ENCODE results near the gene HORMAD1. TPM values are rescaled to one million over a fixed set of nuclear protein-coding genes. Genes with fewer than 3 reads are reported as not detected.
A peak's percentile ranks its signal among the peaks of the same experiment; 100 is the strongest.

HORMAD1 gene
- total RNA-seq, 4 donors from 2014 or later, result 0.33 to 0.58 TPM; not detected in 2

- H3K27me3 ChIP-seq, result no peaks in the 10 kb centered on the region
- no peak for DNase-seq (ENCODE audit: extremely low spot score)
- no peak for TF ChIP-seq POLR2AphosphoS5 (IDR thresholded peaks at IDR 0.05)
- TF ChIP-seq EP300 (IDR thresholded peaks at IDR 0.05), result no peak
- intact Hi-C loops (cut with DNase I), result loop anchor here (10.0 kb wide), 1 partner anchor 309 kb away; the partner anchor contains the start of genes MINDY1 and PRUNE1
- no peaks in the 10 kb centered on the region for H3K9me3 ChIP-seq
- H3K4me1 ChIP-seq, result peaks cover 14 to 37% (median 34%) of the 10 kb centered on the region in 4 donors
- WGBS, result 76% methylated on average over 4 of the region's 4 CpGs
- H3K36me3 ChIP-seq, result peaks cover 6 to 38% (median 26%) of the 10 kb centered on the region in 4 donors
- peak overlapping the region in 1 of 4 donors; percentile 66 for H3K4me3 ChIP-seq
- H3K27ac ChIP-seq (replicated peaks in 1 of 4), result peak overlapping the region in 2 of 4 donors; percentile 77 to 81
These were observed 25.1 kb downstream of the HORMAD1 start for GRCh38 chr1:150695561-150695960.

GRCh38 chr1:150692720-150693119 lies 28.0 kb downstream of the HORMAD1 start:
- H3K27ac ChIP-seq (replicated peaks in 1 of 4), result peak overlapping the region in 3 of 4 donors; percentile 12 to 51 (median 14)
- WGBS, result 28% methylated on average over 3 of the region's 3 CpGs
- H3K27me3 ChIP-seq, result no peaks in the 10 kb centered on the region
- no peak for DNase-seq (ENCODE audit: extremely low spot score)
- intact Hi-C loops (cut with DNase I), result loop anchor here (10.0 kb wide), 1 partner anchor 312 kb away; the partner anchor contains the start of genes MINDY1 and PRUNE1
- no peaks in the 10 kb centered on the region for H3K9me3 ChIP-seq
- H3K4me3 ChIP-seq, result no peak overlapping the region
- peaks cover 11 to 39% (median 34%) of the 10 kb centered on the region in 4 donors for H3K4me1 ChIP-seq
- TF ChIP-seq POLR2A (IDR thresholded peaks at IDR 0.05; ENCODE audit: low read depth), result no peak
- TF ChIP-seq CTCF (IDR thresholded peaks at IDR 0.05), result no peak
- TF ChIP-seq EP300 (IDR thresholded peaks at IDR 0.05), result no peak
- H3K36me3 ChIP-seq, result peaks cover 16 to 61% (median 36%) of the 10 kb centered on the region in 4 donors

- intact Hi-C loops (cut with DNase I), result no loop called here
- Histone ChIP-seq H3K27me3 (no peaks in the 10 kb centered on the region), H3K4me1 (peaks cover 0 to 19% (median 14%) of the 10 kb centered on the region in 4 donors), H3K9me3 (no peaks in the 10 kb centered on the region), H3K27ac (replicated peaks in 1 of 4) (no peak overlapping the region), H3K36me3 (peaks cover 7 to 65% (median 36%) of the 10 kb centered on the region in 4 donors), H3K4me3 (no peak overlapping the region)
- 81% methylated on average over 1 of the region's 1 CpG for WGBS
- TF ChIP-seq EP300 (IDR thresholded peaks at IDR 0.05) (no peak), POLR2A (IDR thresholded peaks at IDR 0.05; ENCODE audit: low read depth) (no peak), POLR2AphosphoS5 (IDR thresholded peaks at IDR 0.05) (no peak), CTCF (IDR thresholded peaks at IDR 0.05) (no peak)
- no peak for DNase-seq (ENCODE audit: extremely low spot score)
These were observed 31.9 kb downstream of the HORMAD1 start for GRCh38 chr1:150688763-150689162.

- TF ChIP-seq POLR2A (IDR thresholded peaks at IDR 0.05; ENCODE audit: low read depth) (no peak), POLR2AphosphoS5 (IDR thresholded peaks at IDR 0.05) (no peak), EP300 (IDR thresholded peaks at IDR 0.05) (no peak), CTCF (IDR thresholded peaks at IDR 0.05) (no peak)
- H3K9me3 ChIP-seq, result no peaks in the 10 kb centered on the region
- H3K4me1 ChIP-seq, result peaks cover 0 to 6% (median 2%) of the 10 kb centered on the region in 4 donors
- H3K27me3 ChIP-seq, result no peaks in the 10 kb centered on the region
- intact Hi-C loops (cut with DNase I), result no loop called here
- no peak for DNase-seq (ENCODE audit: extremely low spot score)
- H3K36me3 ChIP-seq, result peaks cover 0 to 58% (median 32%) of the 10 kb centered on the region in 4 donors
- WGBS, result 93% methylated on average over 3 of the region's 3 CpGs
- H3K4me3 ChIP-seq, result no peak overlapping the region
- H3K27ac ChIP-seq (replicated peaks in 1 of 4), result no peak overlapping the region
These were observed 34.4 kb downstream of the HORMAD1 start for GRCh38 chr1:150686275-150686674.

GRCh38 chr1:150683914-150684313 lies 36.8 kb downstream of the HORMAD1 start:
- Histone ChIP-seq H3K27me3 (no peaks in the 10 kb centered on the region), H3K4me3 (no peak overlapping the region), H3K4me1 (peaks cover 0 to 4% (median 0%) of the 10 kb centered on the region in 4 donors), H3K27ac (replicated peaks in 1 of 4) (no peak overlapping the region), H3K36me3 (peaks cover 0 to 48% (median 27%) of the 10 kb centered on the region in 4 donors), H3K9me3 (no peaks in the 10 kb centered on the region)
- 79% methylated on average over 1 of the region's 1 CpG for WGBS
- DNase-seq (ENCODE audit: extremely low spot score), result no peak
- intact Hi-C loops (cut with DNase I), result no loop called here
- TF ChIP-seq POLR2A (IDR thresholded peaks at IDR 0.05; ENCODE audit: low read depth) (no peak), CTCF (IDR thresholded peaks at IDR 0.05) (no peak), POLR2AphosphoS5 (IDR thresholded peaks at IDR 0.05) (no peak), EP300 (IDR thresholded peaks at IDR 0.05) (no peak)
